ENCODE measurements around the gene ITGB1. TPM values are rescaled to one million over a fixed set of nuclear protein-coding genes. Genes with fewer than 3 reads are reported as not detected.

The ITGB1 gene
- total and polyA plus RNA-seq, 8 donors: 44.0 to 316 (median 110) TPM

DNA sequence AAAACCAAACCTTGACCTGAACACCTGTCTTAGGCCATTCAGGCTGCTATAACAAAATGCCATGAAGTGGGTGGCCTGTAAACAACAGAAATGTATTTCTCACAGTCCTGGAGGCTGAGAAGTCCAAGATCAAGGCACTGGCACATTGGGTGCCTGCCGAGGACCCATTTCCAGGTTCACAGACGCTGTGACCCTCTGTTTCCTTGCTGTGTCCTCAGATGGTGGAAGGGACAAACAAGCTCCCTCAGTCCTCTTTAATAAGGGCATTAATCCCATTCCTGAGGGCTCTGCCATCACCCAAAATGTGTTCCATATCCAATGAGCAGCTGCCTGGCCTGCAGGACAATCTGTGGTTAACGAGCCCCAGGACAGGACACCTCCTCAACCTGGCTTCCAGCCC, 67.6 kb downstream of the ITGB1 start:
- DNase-seq (no peak), ATAC-seq (no peak), FAIRE-seq (no peak)
- WGBS, 2 donors: 64 to 78% methylated on average over 3 of the region's 3 CpGs
- Histone ChIP-seq H3K27ac (no peak overlapping the region), H3K4me3 (no peak overlapping the region), H3K9me3 (no peaks in the 10 kb centered on the region), H3K36me3 (no peaks in the 10 kb centered on the region), H3K27me3 (no peaks in the 10 kb centered on the region), H3K4me1 (no peaks in the 10 kb centered on the region)
- TF ChIP-seq, protein P1, sequence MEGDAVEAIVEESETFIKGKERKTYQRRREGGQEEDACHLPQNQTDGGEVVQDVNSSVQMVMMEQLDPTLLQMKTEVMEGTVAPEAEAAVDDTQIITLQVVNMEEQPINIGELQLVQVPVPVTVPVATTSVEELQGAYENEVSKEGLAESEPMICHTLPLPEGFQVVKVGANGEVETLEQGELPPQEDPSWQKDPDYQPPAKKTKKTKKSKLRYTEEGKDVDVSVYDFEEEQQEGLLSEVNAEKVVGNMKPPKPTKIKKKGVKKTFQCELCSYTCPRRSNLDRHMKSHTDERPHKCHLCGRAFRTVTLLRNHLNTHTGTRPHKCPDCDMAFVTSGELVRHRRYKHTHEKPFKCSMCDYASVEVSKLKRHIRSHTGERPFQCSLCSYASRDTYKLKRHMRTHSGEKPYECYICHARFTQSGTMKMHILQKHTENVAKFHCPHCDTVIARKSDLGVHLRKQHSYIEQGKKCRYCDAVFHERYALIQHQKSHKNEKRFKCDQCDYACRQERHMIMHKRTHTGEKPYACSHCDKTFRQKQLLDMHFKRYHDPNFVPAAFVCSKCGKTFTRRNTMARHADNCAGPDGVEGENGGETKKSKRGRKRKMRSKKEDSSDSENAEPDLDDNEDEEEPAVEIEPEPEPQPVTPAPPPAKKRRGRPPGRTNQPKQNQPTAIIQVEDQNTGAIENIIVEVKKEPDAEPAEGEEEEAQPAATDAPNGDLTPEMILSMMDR (IDR thresholded peaks at IDR 0.05): no peak
- intact Hi-C loops (cut with DNase I): no loop called here

DNA sequence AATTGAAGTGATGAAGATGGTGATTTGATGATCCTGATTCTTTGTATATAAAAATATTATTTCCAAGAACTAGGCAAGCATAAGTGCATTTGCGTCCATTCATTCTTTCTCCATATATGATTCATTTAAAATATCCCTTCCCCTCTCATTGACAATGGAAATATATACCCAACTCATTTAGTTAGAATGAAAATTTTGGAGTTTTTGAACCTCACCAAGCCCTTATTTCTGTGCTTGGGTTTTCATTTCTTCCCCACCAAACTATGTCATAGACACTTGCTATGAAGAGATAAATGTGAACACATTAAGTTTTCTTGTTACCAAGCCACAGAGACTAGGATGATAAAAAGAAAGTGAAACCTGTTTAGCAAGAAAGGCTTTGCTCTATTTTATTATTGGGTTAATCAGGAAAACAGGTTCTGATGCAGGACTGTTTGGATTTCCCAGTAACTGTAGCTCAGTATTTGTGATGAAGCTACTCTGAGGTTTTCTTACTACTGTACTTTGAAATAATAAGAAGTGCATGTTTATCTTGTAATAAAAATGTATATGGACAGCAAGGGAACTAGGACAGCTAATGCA, 68.3 kb downstream of the ITGB1 start:
- FAIRE-seq (no peak), ATAC-seq (no peak), DNase-seq (no peak)
- H3K27me3 ChIP-seq: no peaks in the 10 kb centered on the region
- TF ChIP-seq, protein P1 (IDR thresholded peaks at IDR 0.05): no peak
- no peaks in the 10 kb centered on the region for H3K9me3 ChIP-seq
- no peak overlapping the region for H3K27ac ChIP-seq
- 96 to 98% methylated on average over 1 of the region's 1 CpG for WGBS, 2 donors
- no peaks in the 10 kb centered on the region for H3K36me3 ChIP-seq
- no peak overlapping the region for H3K4me3 ChIP-seq
- intact Hi-C loops (cut with DNase I): no loop called here
- H3K4me1 ChIP-seq: no peaks in the 10 kb centered on the region

DNA sequence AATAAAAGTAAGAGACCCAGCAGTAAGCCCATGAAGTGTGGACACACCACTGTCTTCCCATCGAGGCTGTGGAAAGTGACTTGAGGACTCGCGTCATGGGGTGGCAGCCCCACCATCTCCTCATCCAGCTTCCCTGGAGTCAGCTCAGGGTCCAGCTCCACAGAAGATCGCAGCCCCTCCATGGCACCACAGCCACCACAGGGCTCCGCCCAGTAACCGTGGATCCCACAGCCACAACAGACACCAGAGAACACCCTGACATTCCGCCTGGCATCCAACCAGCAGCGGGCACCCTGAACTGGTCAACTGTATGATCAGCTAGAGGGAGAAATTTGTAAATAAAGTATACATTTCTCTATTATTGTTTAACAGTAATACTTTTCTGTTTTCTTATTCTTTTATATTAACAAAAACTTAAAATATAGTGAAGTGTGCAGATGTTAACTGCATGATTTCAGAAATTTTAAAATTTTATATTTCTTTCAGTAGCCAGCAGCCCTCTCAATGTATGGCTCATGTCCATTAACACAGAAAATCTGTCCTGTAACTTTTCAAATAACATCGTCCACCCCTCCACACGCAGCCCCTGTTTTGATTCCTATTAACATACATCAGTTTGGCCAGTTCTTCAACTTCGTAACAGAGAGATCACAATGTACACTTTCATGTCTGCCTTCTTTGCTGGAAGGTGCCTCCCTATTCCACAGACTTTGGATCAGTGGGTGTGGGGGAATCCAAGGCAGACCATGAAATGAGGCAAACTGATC, 69.7 kb downstream of the ITGB1 start:
- WGBS, 2 donors: 89 to 93% methylated on average over 11 of the region's 11 CpGs
- TF ChIP-seq, protein P1 (IDR thresholded peaks at IDR 0.05): no peak
- no peak for DNase-seq
- no peak for ATAC-seq
- no peak overlapping the region for H3K27ac ChIP-seq
- no peaks in the 10 kb centered on the region for H3K4me1 ChIP-seq
- intact Hi-C loops (cut with DNase I): no loop called here
- H3K27me3 ChIP-seq: no peaks in the 10 kb centered on the region
- FAIRE-seq: no peak
- H3K36me3 ChIP-seq: no peaks in the 10 kb centered on the region
- H3K9me3 ChIP-seq: no peaks in the 10 kb centered on the region
- H3K4me3 ChIP-seq: no peak overlapping the region

DNA sequence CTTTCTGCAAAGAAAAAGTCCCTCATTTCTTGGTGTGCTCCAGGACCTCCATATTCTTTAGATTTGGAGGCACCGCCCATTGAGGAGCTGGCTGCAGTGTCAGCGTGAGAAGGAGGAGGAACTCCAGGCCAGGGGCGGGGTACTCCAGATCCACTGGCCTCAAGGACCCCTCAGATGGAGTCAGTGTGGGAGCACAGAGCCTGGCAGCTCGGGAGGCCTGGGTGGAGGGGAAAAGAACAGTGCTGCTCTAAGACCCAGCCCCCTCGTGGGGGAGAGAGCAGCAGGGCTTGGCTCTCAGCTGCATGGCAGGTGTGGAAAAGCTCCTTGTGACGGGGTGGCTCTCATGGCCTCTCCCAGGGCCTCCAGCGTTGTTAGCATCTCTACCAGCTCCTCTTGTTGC, 70.5 kb downstream of the ITGB1 start:
- Histone ChIP-seq H3K9me3 (no peaks in the 10 kb centered on the region), H3K27me3 (no peaks in the 10 kb centered on the region), H3K27ac (no peak overlapping the region), H3K4me1 (no peaks in the 10 kb centered on the region), H3K36me3 (no peaks in the 10 kb centered on the region), H3K4me3 (no peak overlapping the region)
- DNase-seq: no peak
- TF ChIP-seq, protein P1 (IDR thresholded peaks at IDR 0.05): no peak
- ATAC-seq: no peak
- 86 to 88% methylated on average over 7 of the region's 7 CpGs for WGBS, 2 donors
- no peak for FAIRE-seq
- intact Hi-C loops (cut with DNase I): no loop called here

DNA sequence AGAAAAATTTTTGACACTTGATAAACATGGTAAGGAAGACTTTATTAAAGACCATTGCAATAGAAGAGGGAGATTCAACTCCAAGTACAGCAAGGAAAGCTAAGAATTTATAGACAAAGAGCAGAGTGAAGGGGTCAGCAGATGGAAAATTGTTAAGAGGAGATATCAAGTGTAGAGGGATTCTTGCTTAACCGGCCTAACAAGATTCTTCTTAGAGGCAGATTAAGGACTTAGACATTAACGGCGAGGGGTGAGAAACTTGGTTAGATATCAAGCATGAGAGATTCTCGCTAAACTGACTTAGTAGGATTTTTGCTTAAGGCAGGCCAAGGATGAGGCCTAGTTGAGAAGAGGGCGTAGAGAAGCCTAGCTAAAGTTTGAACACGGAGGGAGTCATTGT, 76.0 kb downstream of the ITGB1 start:
- H3K9me3 ChIP-seq: no peaks in the 10 kb centered on the region
- DNase-seq: no peak
- no peaks in the 10 kb centered on the region for H3K27me3 ChIP-seq
- intact Hi-C loops (cut with DNase I): no loop called here
- no peak for FAIRE-seq
- H3K4me3 ChIP-seq: no peak overlapping the region
- H3K36me3 ChIP-seq: no peaks in the 10 kb centered on the region
- TF ChIP-seq, protein P1 (IDR thresholded peaks at IDR 0.05): no peak
- H3K4me1 ChIP-seq: no peaks in the 10 kb centered on the region
- 73 to 77% methylated on average over 6 of the region's 6 CpGs for WGBS, 2 donors
- ATAC-seq: no peak
- no peak overlapping the region for H3K27ac ChIP-seq

Measured in pancreas (tissue), 10 donors.